Embryonic facial prominence (tissue), 1 donor: ENCODE results near the gene NVL.
"Not testable (repeated sequence)": the region's sequence is repeated elsewhere in the genome, so short reads cannot be mapped to it uniquely, and the experiment has no call there.

Source experiments
- DNase-seq: peaks from one replicate; pipeline ENCODE4 v3.0.0-alpha.2; 2016; ENCODE audit errors: extremely low spot score

Gene NVL

DNA sequence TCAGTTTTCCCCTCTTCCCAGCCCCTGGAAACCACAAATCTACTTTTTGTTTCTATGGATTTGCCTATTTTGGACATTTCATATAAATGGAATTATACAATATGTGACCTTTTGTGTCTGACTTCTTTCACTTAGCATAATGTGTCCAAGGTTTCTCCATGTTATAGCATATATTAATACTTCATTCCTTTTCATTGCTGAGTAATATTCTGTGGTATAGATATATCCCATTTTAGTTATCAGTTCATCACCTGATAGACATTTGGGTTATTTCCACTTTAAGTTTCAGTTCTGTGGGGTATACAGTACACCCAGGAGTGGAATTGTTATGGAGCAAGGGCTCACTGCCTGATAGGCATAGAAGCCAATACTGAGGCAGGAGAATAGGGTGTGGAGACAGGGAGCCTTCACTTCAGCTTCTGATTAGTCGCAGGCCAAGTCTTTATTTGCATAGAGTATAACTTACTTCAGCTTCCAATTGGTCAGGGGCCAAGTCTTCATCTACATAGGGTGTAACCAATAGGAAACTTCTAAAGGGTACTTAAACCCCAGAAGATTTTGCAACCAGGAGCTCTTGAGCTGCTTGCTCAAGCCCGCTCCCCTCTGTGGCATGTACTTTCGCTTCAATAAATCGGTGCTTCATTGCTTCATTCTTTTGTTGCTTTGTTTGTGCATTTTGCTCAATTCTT, 8.3 kb upstream of the NVL start:
- DNase-seq = no peak

DNA sequence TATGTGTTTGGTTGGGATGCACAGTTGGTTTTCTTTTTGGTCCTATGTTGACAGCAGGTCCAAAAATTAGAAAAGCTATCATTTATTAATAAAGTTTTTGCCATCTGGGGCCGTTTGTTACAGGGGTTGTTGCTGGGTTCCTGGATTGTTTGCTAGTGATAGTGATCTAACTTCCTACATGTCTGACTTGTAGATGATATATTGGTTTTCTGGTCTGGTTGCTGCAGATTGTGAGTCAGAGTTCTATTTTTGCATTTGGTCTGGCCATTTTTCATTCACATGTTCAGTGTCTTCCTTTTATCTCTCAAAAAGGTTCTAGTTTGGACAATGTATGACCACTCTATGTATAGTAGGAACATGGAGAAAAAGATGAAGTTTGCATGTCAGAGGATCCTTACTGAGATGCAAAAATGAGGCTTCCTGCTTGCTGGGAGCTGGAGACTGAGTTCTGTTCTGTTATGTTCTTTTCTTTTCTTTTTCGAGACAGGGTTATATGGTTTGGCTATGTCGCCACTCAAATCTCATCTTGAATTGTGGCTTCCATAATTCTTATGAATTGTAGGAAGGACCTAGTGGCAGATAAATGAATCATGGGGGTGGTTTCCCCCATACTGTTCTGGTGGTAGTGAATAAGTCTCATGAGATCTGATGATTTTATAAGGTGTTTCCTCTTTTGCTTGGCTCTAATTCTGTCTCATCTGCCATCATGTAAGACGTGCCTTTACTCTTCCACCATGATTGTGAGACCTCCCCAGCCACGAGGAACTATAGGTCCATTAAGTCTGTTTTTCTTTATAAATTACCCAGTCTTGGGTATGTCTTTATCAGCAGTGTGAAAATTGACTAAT, 4.2 kb upstream of the NVL start:
- DNase-seq = no peak

DNA sequence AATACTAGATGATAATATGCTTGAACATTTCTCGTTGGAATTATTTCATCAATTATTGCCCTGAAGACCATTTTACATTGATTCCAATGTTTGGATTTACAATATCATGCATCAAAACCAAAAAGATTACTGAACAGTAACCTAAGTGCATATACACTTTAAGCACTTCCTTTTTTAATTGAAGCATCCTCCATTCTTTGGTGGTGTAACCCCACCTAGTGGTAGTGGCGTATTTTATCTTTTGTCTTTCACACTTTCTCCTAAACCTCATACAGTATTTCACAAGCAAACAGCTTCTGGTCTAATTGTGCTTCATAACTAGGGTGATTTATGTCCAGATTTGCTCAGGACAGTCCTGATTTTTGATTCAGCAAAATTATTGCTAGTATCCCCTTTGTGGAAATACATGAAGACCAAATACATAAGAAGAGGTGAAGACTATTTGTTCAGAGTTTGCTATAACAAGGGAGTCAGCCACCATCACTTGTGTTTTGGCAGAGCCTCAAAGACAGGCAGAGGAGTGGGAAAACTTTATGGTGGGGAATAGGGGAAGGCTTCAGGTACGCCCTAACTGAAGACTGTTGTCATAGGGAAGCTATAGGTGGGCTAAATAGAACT, 3.4 kb upstream of the NVL start:
- peak; percentile 45 for DNase-seq

DNA sequence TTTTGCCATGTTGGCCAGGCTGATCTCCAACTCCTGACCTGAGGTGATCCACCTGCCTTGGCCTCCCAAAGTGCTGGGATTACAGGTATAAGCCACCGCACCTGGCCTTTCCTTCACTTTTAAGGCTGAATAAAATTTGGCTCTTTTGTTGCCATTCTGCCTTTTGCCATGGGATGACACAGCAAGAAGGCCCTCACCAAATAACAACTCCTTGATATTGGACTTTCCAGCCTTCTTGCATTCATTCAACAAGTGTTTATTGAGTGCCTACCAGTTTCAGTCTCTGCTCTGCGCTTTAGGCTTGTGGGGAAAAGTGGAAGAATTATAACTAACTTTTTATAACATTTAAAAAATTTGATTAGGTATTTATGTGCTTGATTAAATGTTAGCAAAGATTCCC, 1.9 kb upstream of the NVL start:
- no peak for DNase-seq

DNA sequence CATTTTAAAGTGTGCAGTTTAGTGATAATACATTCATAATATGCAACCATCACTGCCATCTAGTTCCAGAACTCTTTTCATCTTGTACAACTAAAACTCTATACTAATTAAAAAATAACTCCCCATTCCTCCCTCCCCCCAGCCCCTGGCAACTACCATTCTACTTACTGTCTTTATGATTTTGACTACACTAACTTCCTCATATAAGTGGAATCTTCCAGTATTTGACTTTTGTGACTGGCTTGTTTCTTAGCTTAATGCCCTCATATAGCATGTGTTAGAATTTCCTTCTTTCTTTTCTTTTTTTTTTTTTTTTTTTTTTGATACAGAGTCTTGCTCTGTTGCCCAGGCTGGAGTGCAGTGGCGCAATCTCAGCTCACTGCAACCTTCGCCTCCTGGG, 1.4 kb upstream of the NVL start:
- no peak for DNase-seq

DNA sequence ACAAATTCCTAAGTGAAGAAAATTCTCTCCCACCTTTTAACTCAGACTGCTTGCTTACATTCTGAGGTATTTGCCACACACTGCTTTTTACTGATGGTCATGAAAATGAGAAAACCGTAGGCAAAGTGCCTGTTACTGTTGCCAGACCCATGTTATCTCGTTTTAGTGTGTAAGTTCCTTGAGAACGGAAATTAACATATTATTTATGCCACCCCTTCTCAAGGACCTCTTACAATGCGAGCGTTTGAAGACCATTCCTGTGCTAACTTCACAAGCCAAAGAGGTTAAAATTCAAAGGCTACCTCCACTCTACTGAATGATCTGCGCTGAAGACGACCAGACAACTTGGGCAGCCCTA, 509 bp downstream of the NVL start:
- DNase-seq = no peak

DNA sequence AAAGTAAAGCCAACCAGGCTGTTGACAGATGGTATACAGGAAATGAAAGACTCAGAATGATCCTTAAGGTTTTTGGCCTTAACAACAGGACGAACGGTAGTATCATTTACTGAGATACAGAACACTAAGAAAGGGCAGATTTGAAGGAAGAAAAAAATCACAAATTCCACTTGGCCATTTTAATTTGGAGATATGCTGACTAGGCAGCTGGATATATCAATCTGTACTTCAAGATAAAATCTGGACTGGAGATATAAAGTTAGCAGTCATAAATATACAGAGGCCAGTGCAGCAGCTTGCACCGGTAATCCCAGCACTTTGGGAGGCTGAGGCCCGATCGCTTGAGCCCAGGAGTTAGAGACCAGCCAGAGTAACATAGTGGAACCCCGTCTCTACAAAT, 1.3 kb downstream of the NVL start:
- no peak for DNase-seq

DNA sequence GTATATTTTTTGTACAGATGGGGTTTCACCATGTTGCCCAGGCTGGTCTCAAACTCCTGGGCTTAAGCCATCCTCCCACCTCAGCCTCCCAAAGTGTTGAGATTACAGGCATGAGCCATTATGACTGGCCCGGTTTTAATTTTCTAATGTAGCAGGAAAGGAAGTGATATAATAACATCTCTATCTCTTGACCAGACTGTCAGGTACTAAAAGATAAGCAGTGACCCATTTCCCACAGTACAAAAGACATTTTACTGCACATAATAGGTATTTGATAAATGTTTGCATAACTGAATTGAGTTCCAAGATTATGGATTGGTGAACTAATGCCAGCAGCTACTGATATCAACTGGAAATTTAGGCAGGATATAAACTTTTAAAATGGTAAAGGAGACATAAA, 4.0 kb downstream of the NVL start:
- DNase-seq = no peak

DNA sequence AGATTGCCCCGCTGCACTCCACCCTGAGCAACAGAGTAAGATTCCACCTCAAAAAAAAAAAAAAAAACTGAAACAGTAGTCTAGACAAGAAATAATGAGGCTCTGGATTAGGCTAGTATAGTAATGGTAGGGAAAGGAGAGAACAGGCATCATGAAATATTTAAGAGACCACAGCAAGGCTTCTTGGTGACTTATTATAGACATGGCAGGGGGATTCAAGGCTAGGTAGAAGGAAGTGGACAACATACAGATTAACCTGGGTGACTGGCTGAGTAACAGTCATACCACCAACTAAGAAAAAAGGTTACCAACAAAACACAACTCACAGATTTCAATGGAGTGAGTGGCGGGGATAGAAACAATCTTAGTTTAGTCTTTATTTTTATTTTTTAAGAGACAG, 8.3 kb downstream of the NVL start:
- no peak for DNase-seq

DNA sequence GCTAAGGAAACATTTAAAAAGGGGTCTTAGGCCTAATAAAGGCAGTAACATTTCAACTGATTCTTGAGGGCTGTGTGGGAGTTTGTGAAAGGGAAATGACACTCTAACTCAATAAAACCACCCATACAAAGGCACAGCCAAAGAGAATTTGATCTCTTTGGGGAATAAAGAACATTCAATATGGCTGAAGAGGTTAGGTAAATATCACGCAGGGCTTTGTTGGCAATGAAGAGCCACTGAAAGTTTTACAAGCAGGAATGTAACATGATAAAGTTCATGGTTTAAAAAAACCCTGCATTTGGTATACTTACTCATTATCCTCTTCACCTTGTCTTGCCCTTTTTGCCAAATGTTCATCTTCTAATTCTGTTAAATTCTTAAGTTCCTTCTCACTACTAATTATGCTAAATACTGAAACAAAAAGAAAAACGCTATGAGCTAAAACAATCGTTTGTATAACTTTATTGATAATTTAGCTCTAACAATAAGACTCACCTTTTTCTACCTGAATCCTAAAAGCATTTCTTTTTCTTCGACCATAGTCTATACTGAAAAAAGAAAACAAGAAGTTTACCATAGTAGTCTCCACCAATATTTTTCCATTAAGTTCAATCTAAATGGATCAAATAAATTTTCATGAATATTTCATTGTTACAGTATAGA, 12.5 kb downstream of the NVL start:
- DNase-seq = no peak

DNA sequence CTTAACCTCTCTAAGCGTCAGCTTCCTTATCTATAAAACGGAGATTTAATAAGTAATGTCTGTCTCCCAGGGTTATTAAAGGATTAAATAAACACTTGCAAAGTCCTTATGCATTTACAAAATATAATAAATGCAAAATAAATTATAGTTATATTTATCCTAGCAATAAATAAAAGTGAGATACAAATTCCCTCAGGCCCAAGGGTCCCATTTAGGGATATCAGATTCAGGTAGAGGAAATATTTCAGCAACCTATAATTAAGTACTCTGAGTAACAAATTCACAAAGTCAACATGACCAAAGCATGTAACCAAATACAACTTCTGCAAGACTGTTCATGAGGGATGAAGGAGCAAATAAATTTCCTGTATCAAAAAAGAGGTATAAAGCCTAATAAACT, 17.9 kb downstream of the NVL start:
- DNase-seq = no peak

DNA sequence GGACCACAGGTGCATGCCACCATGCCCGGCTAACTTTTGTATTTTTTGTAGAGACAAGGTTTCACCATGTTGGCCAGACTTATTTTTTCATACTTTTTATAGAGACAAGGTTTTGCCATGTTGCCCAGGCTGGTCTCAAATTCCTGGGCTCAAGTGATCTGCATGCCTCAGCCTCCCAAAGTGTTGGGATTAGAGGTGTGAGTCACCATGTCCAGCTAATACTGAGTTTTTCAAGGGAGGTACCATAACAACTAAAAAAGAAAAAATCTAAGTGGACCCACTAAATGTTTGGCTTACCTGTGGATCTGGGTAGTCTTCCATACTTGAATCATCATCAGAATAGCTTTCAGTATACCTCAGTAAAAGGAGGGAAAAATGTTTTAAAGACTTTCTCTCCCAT, 18.5 kb downstream of the NVL start:
- DNase-seq = not testable (repeated sequence)

DNA sequence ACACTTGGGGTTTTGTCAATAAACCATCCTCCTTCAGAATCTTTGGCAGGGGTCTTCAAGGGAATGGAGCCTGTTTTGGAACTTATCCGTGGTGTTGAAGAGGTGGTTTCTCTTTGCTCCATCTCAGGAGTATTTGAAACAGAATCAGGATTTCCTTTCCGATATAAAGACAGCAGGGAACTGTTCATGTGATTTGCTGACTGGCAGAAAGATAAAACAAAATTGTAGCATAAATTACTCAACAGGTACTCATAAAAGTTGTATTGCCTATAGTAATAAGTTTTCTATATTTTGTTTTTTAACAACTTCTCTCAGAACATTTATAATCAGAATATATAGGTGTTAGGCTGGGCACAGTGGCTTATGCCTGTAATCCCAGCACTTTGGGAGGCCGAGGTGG, 21.9 kb downstream of the NVL start:
- no peak for DNase-seq

DNA sequence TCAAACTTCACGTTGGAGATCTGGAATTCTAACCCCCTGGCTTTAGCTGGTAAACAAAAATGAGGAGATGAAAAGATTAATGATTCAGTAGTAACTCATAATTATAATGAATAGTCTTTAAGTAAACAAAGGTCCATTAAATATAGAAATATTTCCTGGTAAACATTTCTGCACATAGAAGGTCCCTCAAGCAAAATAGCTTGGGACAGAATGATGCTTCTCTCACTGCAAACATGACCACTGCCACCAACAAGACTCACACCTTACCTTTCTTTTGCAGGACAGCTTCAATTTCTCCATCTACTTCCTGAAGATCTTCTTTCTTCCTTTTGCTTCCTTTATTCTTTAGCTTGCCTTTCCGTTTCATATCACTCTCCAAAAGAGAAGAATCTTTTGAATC, 25.2 kb downstream of the NVL start:
- no peak for DNase-seq

DNA sequence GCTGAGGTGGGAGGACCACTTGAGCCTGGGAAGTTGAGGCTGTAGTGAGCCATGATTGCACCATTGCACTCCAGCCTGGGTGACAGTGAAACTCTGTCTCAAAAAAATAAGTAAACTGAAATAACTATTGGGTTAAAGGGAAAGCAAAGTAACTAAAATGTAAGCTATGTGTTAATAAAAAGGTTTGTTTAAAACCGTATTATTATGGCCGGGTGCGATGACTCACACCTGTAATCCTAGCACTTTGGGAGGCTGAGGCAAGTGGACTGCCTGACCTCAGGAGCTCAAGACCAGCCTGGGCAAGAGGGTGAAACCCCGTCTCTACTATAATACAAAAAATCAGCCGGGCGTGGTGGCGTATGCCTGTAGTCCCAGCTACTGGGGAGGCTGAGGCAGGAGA, 27.0 kb downstream of the NVL start:
- DNase-seq = no peak

DNA sequence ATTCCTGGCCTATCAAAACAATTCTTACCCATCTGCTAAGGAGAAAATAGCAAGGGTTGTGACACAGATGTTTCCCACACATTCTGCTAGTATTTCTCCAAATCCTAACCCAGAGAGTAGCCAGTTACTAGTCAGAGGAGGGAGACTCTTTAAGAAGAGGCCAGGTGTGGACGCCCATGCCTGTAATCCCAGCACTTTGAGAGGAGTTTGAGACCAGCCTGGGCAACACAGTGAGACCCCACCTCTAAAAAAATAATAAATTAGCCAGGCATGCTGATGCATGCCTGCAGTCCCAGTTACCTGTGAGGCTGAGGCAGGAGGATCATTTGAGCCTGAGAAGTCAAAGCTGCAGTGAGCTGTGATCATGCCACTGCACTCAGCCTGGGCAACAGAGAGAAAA, 28.6 kb downstream of the NVL start:
- DNase-seq = no peak

DNA sequence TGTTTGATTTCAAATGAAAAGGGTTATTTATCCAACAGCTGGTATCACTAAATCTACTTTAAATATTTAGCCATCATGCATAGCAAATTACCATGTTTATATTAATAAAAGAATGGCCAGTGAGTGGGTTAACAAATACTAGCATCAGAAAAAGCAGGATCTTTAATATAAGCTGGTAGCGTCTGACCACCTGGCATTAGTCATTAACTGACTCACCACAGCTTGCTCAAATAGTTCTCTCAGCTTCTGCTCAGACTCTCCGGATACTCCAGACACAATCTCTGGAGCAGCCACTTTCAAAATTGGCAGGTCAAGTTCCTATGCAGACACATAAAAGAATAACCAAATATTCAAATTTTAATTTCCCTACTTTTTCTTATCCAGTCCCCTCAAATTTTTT, 29.6 kb downstream of the NVL start:
- DNase-seq = no peak

DNA sequence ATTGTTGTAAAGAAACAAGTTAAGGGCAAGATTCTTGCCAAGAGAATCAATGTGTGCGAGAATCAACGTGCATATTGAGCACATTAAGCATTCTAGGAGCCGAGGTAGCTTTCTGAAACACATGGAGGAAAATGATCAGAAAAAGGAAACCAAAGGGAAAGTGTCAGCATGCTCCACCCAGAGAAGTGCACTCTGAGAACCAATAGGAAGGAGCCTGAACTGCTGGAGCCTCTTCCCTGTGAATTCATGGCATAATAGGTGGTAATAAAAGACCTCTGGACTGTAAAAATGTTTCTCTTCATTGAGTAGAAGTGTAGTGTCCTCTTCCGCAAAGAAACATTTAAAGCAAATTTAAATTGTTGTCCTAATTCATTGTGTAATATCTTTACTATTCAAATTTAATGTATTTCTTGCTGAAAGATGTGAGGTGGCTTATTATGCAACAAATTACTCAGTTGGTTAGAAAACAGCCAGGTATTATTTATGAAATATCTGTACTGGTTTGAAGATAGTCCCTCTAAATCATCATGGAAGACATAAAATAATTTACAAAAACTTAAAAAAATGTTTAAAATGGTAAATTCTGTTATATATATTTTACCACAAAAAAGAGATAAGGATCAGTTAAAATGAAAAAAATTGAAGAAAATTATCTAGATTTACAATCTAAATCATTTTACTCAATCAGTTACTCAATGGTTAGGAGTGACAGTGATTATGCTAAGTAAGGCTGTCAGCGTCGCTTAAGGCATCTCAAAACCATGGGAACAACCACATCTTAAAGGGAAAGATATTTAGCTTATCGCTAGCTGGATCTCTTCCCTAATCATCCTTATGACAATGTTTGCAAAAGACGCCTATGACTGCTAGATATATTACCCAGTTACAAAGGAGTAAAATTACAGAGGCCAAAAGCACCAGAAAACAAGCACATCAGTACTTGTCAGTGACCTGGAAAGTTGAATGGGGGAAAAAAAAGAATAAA, 31.3 kb downstream of the NVL start:
- no peak for DNase-seq

DNA sequence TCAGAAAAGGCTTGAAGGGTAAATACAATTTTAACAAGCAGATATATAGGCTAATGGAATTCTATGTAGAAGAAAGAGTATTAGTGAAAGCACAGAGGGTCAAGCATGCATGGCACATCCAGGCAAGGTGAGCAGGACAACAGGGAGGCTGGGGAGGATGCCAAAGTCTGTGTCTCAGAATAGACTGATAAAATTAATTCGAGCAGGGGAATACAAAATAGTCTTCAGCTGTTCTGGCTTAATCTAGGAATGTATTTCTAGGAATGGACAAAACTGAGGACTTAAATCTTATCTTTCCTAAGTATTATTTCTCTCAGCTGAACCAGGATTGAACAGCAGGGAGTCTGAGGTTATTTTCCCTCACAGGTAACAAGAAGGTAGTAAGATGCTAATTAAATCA, 35.2 kb downstream of the NVL start:
- DNase-seq = no peak

DNA sequence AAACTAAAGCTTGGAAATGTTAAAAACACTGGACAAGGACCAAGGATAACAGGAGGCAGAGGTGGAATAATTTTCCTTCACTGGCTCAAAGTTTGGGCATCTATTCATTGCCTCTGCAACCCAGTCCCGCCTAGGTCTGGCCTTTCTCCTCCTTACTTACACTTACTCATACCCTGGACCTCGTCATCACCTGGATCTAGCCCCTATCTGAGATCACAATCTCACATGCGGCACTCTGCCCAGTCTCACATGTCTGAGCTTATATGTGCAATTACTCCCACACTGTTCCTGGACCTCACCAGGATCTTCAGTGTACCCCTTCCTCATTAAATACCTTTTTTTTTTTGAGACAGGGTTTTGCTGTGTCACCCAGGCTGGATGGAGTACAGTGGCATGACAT, 37.6 kb downstream of the NVL start:
- no peak for DNase-seq

DNA sequence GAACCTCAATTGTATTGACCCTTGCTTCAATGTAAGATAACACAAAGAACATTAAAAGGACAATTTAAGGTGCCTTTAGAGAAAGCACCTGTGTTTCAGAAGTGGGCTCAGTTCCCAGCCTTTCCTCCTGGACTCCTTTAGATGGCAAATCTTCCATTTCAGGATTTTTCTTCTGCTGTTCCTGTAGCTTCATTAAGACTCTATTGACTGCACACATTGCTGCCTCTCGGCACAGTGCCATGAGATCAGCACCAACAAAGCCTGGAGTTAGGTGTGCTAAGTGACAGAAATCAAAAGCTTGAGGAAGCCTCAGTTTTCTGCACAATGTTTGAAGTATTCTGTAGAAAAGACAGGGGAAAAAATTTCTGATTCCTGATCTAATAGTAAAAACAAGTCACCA, 40.6 kb downstream of the NVL start:
- no peak for DNase-seq
